Breast epithelium (tissue), 3 donors: ENCODE measurements around the gene MEIS3.

Experiments used
- CTCF ChIP-seq, 3 donors: fragments of 450-650 bp; IDR thresholded peaks; one replicate each; pipeline ENCODE4 v1.5.1; 2016 to 2017; ENCODE audit warnings: antibody characterized with exemption in 3 of 3, mild to moderate bottlenecking in 3 of 3, moderate library complexity in 3 of 3
- POLR2A ChIP-seq: fragments of 450-650 bp; IDR thresholded peaks from one replicate; pipeline ENCODE4 v1.6.1; 2016; ENCODE audit warnings: antibody characterized with exemption, mild to moderate bottlenecking, moderate library complexity
- POLR2AphosphoS5 ChIP-seq, 3 donors: sonication (generic); formaldehyde crosslinking; IDR thresholded peaks; one replicate each; pipeline ENCODE4 v1.6.1; 2017; ENCODE audit warnings: antibody characterized with exemption in 3 of 3

GRCh38 chr19:47435196-47435595 lies 15.9 kb upstream of the MEIS3 start:
- no peak for TF ChIP-seq CTCF (IDR thresholded peaks at IDR 0.05)
- TF ChIP-seq POLR2A: no peak
- no peak for TF ChIP-seq POLR2AphosphoS5 (IDR thresholded peaks at IDR 0.05)
